Stimulated activated CD8-positive, alpha-beta memory T cell treated with anti-CD3 and anti-CD28 coated beads, Interleukin-12 subunit alpha, Interleukin-12 subunit beta, amount 100 ng/mL, for 24 hours (primary cell): ENCODE measurements around the gene NDUFS7.
"Not testable (repeated sequence)": the region's sequence is repeated elsewhere in the genome, so short reads cannot be mapped to it uniquely, and the experiment has no call there.

ENCODE experiments used
- DNase-seq: peaks from one replicate; pipeline ENCODE4 v3.0.0-alpha.2; 2020; ENCODE audit errors: extremely low read depth

NDUFS7 gene

DNA sequence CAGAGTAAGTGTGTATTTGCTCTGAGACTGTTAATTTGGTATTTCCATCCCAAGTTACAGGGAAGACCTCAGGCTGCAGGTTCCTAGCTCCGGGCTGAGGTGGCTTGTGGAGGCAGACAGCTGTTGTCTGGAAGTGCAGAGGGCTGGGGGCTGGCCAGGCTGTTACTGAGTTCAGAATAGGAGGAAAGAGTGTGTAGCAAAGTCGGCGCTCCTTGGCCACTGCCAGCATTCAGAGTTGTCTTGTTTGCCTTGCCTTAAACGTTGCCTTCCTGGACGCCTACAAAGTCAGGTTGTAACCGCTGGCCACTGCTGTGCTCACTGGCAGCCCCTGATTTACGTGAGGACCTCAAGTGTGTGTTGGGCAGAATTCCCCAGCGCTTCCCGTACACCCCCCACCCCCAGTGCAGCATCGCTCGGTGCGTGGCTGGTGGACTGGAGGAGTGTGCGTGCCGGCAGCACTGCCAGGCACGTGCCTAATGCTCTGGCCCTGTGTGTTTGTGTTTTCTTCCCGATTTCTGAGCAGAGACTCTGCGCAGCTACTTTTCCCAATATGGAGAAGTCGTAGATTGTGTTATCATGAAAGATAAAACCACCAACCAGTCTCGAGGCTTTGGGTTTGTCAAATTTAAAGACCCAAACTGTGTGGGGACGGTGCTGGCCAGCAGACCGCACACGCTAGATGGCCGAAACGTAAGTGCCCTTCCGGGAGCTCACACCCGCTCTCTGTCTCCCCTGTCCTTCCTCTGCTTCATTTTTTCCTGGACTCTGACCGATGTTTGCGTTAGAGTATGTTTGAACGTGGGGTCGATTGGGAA lies 34.2 kb downstream of the NDUFS7 start:
- no peak for DNase-seq

- DNase-seq = no peak
Observed at GRCh38 chr19:1418496-1418775, 34.7 kb downstream of the NDUFS7 start.

GRCh38 chr19:1418951-1419738 lies 35.4 kb downstream of the NDUFS7 start:
- DNase-seq = no peak

DNA sequence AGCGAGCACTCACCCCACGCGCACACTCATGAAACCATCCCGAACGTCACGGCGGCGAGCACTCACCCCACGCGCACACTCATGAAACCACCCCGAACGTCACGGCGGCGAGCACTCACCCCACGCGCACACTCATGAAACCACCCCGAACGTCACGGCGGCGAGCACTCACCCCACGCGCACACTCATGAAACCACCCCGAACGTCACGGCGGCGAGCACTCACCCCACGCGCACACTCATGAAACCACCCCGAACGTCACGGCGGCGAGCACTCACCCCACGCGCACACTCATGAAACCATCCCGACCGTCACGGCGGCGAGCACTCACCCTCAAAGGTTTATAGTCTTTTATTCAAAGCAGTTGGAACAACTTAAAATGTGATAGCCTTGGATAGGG lies 36.4 kb downstream of the NDUFS7 start:
- not testable (repeated sequence) for DNase-seq

- no peak for DNase-seq
Observed at GRCh38 chr19:1420590-1420989, 36.9 kb downstream of the NDUFS7 start.

DNA sequence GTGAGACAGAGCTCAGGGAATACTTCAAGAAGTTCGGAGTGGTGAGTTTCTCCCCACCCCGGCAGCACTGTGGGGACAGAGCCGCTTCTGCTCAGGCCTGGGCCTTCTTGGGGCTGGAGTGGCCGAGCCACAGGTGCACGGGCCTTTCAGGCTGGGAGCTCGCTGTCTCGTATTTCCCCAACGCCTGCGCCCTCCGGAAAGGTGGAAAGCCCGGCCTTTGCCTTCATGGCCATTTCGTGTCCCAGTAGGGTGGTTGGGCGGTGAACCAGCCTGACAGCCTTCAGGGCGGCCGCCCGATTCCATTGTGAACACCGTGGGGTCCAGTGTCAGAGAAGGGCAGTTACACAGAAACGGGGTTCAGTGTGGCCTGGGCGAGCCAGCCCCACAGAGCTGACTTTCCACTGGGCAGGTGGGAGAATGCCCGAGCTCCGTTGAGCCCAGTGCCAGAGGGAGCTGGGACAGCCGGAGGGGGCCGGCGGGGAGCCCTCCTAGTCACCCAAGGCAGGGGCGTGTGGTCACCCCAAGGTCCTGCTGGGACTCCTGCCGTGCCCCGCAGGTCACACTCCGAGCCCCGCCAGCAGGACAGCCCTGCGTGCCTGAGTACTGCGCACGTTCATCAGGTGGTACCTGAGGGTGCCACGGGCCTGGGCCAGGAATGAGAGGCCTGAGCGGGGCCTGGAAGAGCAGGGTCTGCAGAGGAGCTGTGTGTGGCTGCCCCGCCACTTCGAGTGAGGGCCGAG lies 37.7 kb downstream of the NDUFS7 start:
- no peak for DNase-seq

DNA sequence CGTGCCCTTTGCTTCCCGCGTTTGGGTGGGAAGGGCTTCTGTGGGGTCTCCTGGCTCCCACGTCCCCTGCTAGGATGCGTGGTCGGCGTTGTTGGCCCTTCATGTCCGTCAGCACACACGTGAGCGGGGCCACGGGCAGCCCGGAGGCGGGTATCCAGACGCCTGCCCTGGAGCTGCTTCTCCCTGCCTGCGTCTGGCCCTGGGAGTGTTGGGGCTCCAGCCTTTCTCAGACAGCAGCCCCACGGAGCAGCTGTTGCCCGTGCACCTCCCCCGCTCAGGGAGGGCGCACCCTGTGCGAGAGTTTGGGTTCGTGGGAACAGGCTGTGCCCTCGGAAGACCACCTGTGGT lies 38.2 kb downstream of the NDUFS7 start:
- no peak for DNase-seq

DNA sequence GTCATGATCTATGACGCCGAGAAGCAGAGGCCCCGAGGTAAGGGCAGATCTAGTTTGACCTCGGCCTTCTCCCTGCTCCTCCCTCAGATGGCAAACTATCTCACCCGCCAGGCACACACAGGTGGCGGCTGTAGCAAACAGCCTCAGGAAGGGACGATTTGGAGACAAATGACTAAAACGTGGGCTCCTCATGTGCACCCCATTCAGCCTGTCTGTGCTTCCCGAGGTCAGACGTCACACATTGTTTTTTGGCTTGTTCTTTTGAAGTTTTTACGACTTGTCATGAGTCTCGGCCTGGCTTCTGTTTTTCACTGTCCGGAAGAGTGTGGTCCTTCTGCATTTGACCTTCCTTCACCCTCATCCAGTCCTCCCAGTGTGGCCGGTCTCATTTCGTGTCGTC lies 38.7 kb downstream of the NDUFS7 start:
- no peak for DNase-seq

GRCh38 chr19:1422943-1423342 lies 39.2 kb downstream of the NDUFS7 start:
- DNase-seq = no peak

DNA sequence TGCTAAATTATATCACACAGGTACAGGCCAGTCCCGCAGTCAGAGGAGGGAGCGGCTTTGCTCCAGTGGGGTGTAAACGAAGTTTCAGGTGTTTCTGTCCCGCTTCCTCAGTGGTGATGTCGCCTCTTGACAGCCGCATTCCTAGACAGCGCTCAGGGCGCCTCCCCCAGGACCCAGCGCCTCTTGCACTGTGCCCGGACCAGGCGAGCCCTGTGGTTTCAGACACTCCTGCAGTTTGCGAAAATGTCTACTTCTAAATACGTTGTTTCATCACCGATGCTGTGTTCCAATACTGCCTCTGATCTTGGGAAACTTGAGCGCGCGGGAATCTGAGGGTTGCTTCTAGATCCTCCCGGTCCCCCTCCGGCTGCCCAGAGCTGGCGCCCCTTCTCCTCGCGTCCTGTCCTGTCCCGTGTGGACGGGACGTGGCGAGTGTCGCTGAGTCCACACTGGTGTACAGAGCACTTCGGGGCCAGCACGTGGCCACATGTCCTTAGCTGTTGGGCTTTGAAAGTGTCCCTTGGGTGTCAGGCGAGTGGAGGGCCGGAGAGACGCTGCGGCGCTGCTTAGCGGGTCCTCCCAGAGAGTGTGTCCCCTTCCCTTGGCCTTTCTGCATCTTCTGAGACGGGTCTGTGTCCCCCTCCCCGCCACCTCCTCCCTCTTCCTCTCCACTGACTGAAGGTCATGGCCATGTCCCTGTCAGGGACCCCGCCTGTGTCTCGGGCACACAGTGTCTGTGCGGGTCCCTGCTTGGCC lies 39.9 kb downstream of the NDUFS7 start:
- DNase-seq = no peak

DNA sequence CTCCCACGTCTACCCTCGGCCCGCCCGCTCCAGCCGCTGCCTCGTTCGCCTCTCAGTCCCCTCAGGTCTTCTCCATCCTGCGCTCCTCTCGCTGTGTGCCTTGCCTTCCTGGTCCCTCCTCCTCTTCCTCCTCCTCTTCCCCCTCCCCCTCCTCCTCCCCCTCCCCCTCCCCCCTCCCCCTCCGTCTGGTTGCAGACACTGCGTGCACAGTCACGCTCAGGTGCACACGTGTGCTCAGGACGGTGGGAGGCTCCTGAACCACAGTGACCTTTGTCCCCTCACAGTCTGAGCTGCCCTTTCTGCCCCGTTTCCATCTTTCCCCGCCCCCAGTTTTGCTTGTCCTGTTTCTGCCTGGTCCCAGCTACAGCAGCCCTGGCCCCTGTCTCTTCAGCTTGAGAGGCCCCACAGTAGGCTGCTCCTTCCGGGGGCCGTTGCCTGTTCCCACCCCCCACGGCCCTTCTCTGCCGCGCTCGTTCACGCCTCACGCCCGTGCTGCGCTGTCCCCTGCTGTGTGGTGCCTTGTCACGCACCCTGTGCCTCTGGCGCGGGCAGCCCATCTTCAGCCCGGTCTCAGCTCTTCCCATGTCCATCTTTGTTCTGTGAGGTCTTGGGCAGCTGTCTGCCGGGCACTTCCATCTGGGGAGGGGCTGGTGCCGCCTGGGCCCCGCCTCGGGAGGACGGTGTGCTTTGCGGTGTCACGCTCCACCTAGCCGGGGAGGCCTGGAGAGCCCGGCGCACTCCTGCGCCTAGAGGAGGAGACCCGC lies 40.7 kb downstream of the NDUFS7 start:
- no peak for DNase-seq

DNA sequence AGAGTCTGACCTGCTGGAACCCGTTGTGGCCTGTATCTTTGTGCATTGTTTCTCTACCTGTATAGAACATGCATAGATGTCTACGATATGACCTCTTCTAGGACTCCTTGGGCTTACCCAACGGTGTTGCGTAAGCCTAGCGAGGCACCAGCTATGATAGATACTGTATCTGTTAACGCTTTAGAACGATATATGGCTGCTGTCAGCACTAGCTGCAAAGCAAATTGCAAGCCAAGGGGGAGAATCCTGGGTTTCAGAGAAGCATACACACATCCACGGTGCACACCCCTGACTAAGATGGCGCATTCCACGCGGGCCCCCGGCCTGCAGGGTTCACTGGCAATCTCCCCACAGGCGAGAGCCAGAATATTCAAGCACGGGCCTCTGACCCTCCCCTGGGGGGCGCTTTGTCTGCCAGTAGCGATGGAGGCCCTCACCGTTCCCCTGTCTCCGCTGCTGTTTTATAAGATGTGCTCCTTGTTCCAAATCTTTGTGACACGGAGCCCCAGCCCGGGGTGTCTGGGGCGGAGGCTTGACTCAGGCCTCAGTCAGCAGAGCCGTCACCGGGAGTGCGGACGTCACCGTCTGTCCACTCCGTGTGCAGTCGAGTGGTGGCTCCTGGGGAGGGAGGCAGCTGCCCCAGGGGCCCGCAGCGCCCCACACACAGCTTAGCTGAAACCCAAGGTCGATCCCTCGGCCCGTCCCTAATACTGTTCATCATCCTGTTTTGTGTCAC lies 41.6 kb downstream of the NDUFS7 start:
- no peak for DNase-seq

DNA sequence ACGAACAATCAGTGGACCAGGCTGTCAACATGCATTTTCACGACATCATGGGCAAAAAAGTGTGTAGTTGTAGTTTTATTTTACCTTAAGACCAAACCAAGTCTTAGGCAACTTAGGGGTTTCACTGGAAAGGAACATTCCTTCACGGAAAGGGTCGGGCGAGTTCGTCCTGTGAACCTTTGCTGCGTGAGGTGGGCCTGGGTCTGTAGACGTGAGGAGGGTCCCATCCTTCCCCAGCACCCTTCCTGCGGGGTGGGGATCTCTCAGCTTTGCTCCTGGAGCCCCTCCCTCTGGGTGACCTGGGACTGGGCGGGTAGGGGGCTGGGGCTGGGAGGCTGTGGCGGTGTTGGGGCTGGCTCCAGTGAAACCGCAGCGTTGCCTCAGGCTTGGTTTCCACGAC lies 42.2 kb downstream of the NDUFS7 start:
- no peak for DNase-seq

- no peak for DNase-seq
Observed at GRCh38 chr19:1426736-1427135, 43.0 kb downstream of the NDUFS7 start.

GRCh38 chr19:1427221-1427920 lies 43.7 kb downstream of the NDUFS7 start:
- no peak for DNase-seq

DNA sequence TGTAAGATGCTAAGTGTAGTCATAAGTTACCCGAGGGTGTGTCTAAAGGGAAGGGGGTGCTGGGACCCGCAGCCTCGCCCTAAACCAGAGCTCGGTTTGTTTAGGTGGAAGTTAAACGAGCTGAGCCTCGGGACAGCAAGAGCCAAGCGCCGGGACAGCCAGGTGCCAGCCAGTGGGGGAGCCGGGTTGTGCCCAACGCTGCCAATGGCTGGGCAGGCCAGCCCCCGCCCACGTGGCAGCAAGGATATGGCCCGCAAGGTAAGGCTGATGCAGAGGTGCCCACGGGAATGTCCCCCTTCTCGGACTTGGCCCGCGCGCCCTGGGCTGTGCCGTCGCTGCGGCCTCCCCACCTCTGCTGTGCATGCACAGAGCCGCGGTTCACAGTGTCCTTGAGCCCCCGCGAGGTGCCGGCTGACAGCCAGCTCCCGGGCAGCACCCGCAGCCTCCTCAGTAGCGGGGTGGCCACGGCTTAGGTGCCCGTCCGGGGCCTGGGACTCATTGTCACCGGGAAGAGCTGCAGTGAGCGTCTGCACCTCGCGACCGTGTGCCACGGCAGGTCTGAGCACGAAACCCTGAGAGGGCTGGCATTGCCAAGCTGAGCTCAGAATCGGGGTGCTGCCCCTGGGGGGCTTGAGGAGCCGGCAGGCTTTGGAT lies 45.2 kb downstream of the NDUFS7 start:
- DNase-seq = no peak

DNA sequence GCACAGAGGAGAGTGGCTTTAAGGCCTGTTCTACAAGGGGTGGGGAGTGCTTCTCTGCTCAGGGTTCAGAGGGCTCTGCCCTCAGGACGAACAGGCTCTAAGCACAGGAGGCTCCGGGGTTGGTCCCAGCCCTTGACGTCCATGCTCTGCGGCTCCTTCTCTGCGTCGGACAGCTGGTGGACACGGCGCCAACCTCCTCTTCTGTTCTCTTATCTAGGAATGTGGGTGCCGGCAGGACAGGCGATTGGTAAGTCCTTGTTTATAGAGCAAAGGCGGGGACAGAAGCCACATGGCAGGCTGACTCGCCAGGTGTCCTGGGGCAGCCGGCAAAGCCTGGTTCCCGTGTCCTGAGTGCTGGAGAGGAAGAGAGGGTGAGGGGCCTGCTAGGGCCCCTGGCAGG lies 46.0 kb downstream of the NDUFS7 start:
- DNase-seq = no peak

DNA sequence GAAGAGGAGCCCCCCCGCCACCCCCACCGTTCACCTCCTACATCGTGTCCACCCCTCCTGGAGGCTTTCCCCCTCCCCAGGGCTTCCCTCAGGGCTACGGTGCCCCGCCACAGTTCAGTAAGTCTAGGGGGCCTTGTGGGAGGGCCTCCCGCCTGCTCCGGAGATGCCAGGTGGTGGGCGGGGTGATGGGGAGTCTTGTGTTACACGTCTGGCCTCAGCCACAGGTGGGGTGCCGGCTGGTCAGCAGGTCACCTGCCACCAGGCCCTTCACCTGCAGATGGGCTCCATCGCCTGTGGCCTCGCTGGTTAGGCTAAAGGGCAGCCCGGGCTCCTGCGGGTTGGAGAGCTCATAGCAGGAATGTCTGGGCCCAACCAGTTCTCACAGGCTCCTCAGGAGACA lies 46.5 kb downstream of the NDUFS7 start:
- DNase-seq = no peak

GRCh38 chr19:1431759-1432506 lies 48.2 kb downstream of the NDUFS7 start:
- no peak for DNase-seq
